Neural cell (in vitro differentiated cells): ENCODE measurements around the gene CLCN4. TPM values are rescaled to one million over a fixed set of nuclear protein-coding genes. Genes with fewer than 3 reads are reported as not detected.

Experiments
- H2AFZ ChIP-seq: fragments of 200-600, 300-800 bp; sonication (generic), shearing (Covaris generic); 2 replicates; pipeline ENCODE4 v1.6.0; 2014; ENCODE audit warnings: low read depth, mild to moderate bottlenecking, antibody characterized with exemption, low read length, moderate library complexity
- H3F3A ChIP-seq: fragments of 200-600 bp; shearing (Covaris generic); 2 replicates; pipeline ENCODE4 v1.6.1; 2016; ENCODE audit warnings: mild to moderate bottlenecking, moderate library complexity, mixed read lengths, antibody characterized with exemption, low read length; ENCODE audit not compliant: insufficient read depth, poor library complexity, severe bottlenecking
- H3K27ac ChIP-seq: fragments of 200-600, 300-800 bp; sonication (generic), shearing (Covaris generic); 2 replicates; pipeline ENCODE4 v1.5.1; 2014; ENCODE audit warnings: mild to moderate bottlenecking, low read length, moderate library complexity
- H3K27me3 ChIP-seq: fragments of 300-800, 200-600 bp; sonication (generic), shearing (Covaris generic); 2 replicates; pipeline ENCODE4 v1.6.0; 2014; ENCODE audit warnings: mild to moderate bottlenecking, low read depth, low read length, moderate library complexity; ENCODE audit not compliant: insufficient read depth
- H3K36me3 ChIP-seq: fragments of 300-800, 200-600 bp; sonication (generic), shearing (Covaris generic); 2 replicates; pipeline ENCODE4 v1.5.1; 2014; ENCODE audit warnings: mild to moderate bottlenecking, antibody characterized with exemption, low read length, moderate library complexity; ENCODE audit not compliant: insufficient read depth
- H3K4me2 ChIP-seq: fragments of 300-800, 200-600 bp; sonication (generic), shearing (Covaris generic); 2 replicates; pipeline ENCODE4 v1.6.0; 2014; ENCODE audit warnings: mild to moderate bottlenecking, low read length
- H3K4me3 ChIP-seq: fragments of 300-800, 200-600 bp; sonication (generic), shearing (Covaris generic); 2 replicates; pipeline ENCODE4 v1.5.1; 2014; ENCODE audit warnings: mild to moderate bottlenecking, low read length, moderate library complexity
- H3K79me2 ChIP-seq: fragments of 200-600 bp; shearing (Covaris generic); replicated peaks from 2 replicates; pipeline ENCODE4 v1.6.0; 2014; ENCODE audit warnings: mild to moderate bottlenecking, low read length, moderate library complexity; ENCODE audit not compliant: insufficient read depth
- H3K9ac ChIP-seq: fragments of 300-800, 200-600 bp; sonication (generic), shearing (Covaris generic); 2 replicates; pipeline ENCODE4 v1.6.1; 2016; ENCODE audit warnings: mild to moderate bottlenecking, low read length, mixed read lengths
- H3K9me2 ChIP-seq: fragments of 200-600 bp; shearing (Covaris generic); 2 replicates; pipeline ENCODE4 v1.6.1; 2016; ENCODE audit warnings: mild to moderate bottlenecking, low read length, mixed read lengths; ENCODE audit not compliant: insufficient read depth
- H3K9me3 ChIP-seq: fragments of 200-600, 300-800 bp; sonication (generic), shearing (Covaris generic); 2 replicates; pipeline ENCODE4 v1.6.1; 2016; ENCODE audit warnings: mild to moderate bottlenecking, mixed run types, low read length, moderate library complexity, mixed read lengths
- H4K20me1 ChIP-seq: fragments of 200-600 bp; shearing (Covaris generic); 2 replicates; pipeline ENCODE4 v1.6.1; 2016; ENCODE audit warnings: mild to moderate bottlenecking, mixed run types; ENCODE audit not compliant: insufficient read depth
- CTCF ChIP-seq: fragments of 450-650 bp; IDR thresholded peaks from 2 replicates; pipeline ENCODE4 v1.5.1; 2014; ENCODE audit warnings: antibody characterized with exemption, mild to moderate bottlenecking, moderate library complexity; ENCODE audit not compliant: poor library complexity, severe bottlenecking
- EP300 ChIP-seq: fragments of 450-650 bp; conservative IDR thresholded peaks from 2 replicates; pipeline ENCODE4 v1.6.1; 2014; ENCODE audit warnings: antibody characterized with exemption, mild to moderate bottlenecking, moderate library complexity; ENCODE audit not compliant: poor library complexity, severe bottlenecking
- EZH2 ChIP-seq: fragments of 200-600, 300-800 bp; shearing (Covaris generic), sonication (generic); IDR thresholded peaks from 2 replicates; pipeline ENCODE4 v1.6.1; 2014; ENCODE audit warnings: antibody characterized with exemption, low read length, borderline replicate concordance, mild to moderate bottlenecking; ENCODE audit not compliant: insufficient read depth, poor library complexity, severe bottlenecking
- MXI1 ChIP-seq: fragments of 450-650 bp; conservative IDR thresholded peaks from 2 replicates; pipeline ENCODE4 v1.6.1; 2014; ENCODE audit warnings: antibody characterized with exemption, mild to moderate bottlenecking; ENCODE audit not compliant: poor library complexity, severe bottlenecking
- POLR2AphosphoS5 ChIP-seq: IDR thresholded peaks from 2 replicates; pipeline ENCODE4 v1.6.1; 2012
- RAD21 ChIP-seq: fragments of 450-650 bp; conservative IDR thresholded peaks from 2 replicates; pipeline ENCODE4 v1.6.1; 2014; ENCODE audit warnings: antibody characterized with exemption, mild to moderate bottlenecking, moderate library complexity
- REST ChIP-seq: IDR thresholded peaks from 2 replicates; pipeline ENCODE4 v1.6.1; 2012; ENCODE audit warnings: borderline replicate concordance
- SMC3 ChIP-seq: fragments of 450-650 bp; conservative IDR thresholded peaks from 2 replicates; pipeline ENCODE4 v1.6.1; 2014; ENCODE audit warnings: antibody characterized with exemption, mild to moderate bottlenecking, moderate library complexity; ENCODE audit not compliant: poor library complexity
- TAF1 ChIP-seq: IDR thresholded peaks from 2 replicates; pipeline ENCODE4 v1.6.1; 2012; ENCODE audit warnings: low read depth
- polyA plus RNA-seq: library from polyadenylated mRNA; depleted of rRNA; stranded (reverse); fragments of >200 nt; gene quantifications from 2 replicates; pipeline ENCODE4 v1.2.3, GENCODE V29; 2014

The CLCN4 gene
- polyA plus RNA-seq, 1 donor from 2014 or later, result 21.4 TPM

GRCh38 chrX:10217198-10217597 is 60.4 kb downstream of the CLCN4 start:
- H3K36me3 ChIP-seq, result no peaks in the 10 kb centered on the region
- TF ChIP-seq EZH2 (no peak), TAF1 (no peak), EP300 (no peak), REST (no peak), SMC3 (no peak), POLR2AphosphoS5 (no peak), RAD21 (no peak), MXI1 (no peak), CTCF (no peak)
- H3K9ac ChIP-seq, result no peak overlapping the region
- H3F3A ChIP-seq, result no peaks in the 10 kb centered on the region
- H3K4me2 ChIP-seq, result no peak overlapping the region
- H4K20me1 ChIP-seq, result no peaks in the 10 kb centered on the region
- no peak overlapping the region for H2AFZ ChIP-seq
- no peaks in the 10 kb centered on the region for H3K9me2 ChIP-seq
- H3K9me3 ChIP-seq, result no peaks in the 10 kb centered on the region
- no peak overlapping the region for H3K4me3 ChIP-seq
- H3K79me2 ChIP-seq, result no peaks in the 10 kb centered on the region
- no peak overlapping the region for H3K27ac ChIP-seq
- no peaks in the 10 kb centered on the region for H3K27me3 ChIP-seq

GRCh38 chrX:10221651-10222050 is 64.9 kb downstream of the CLCN4 start:
- Histone ChIP-seq H3K27me3 (no peaks in the 10 kb centered on the region), H3K27ac (no peak overlapping the region), H3K9me3 (no peaks in the 10 kb centered on the region), H3K4me2 (no peak overlapping the region), H3K79me2 (no peaks in the 10 kb centered on the region), H4K20me1 (no peaks in the 10 kb centered on the region), H3K4me3 (no peak overlapping the region), H3K9me2 (no peaks in the 10 kb centered on the region), H3K9ac (no peak overlapping the region), H3F3A (no peaks in the 10 kb centered on the region), H2AFZ (no peak overlapping the region), H3K36me3 (no peaks in the 10 kb centered on the region)
- TF ChIP-seq CTCF (no peak), SMC3 (no peak), REST (no peak), POLR2AphosphoS5 (no peak), EP300 (no peak), RAD21 (no peak), TAF1 (no peak), MXI1 (no peak), EZH2 (no peak)
